MCF 10A (cell line): Measurements from ENCODE around the gene NID1. TPM values are rescaled to one million over a fixed set of nuclear protein-coding genes. Genes with fewer than 3 reads are reported as not detected.

Experiments
- BruUV-seq: library from RNA; stranded (reverse); fragments of 400-500 nt; replicated peaks from 2 replicates; lab custom pipeline; 2021; lab: Mats Ljungman, UMichigan
- CTCF ChIA-PET: fragments of 300-600 bp; sonication (Branson Sonifier 250); formaldehyde crosslinking; extraction: SDS; loops from one replicate; lab custom pipeline; 2021; ENCODE audit warnings: antibody characterized with exemption, inconsistent platforms; lab: Yijun Ruan, JAX
- POLR2A ChIA-PET: fragments of 300-600, 350-650 bp; sonication (Branson Sonifier 250); formaldehyde crosslinking; extraction: SDS; loops from one replicate; lab custom pipeline; 2020; ENCODE audit warnings: antibody characterized with exemption, inconsistent platforms; lab: Yijun Ruan, JAX
- DNase-seq: peaks from one replicate; pipeline ENCODE4 v3.0.0-alpha.2; 2018; ENCODE audit not compliant: unreplicated experiment
- H3K27ac Mint-ChIP-seq: one replicate; pipeline ENCODE4 v1.8.0; 2022; ENCODE audit warnings: mild to moderate bottlenecking, low read depth, mixed read lengths; ENCODE audit not compliant: unreplicated experiment
- H3K27me3 Mint-ChIP-seq: one replicate; pipeline ENCODE4 v1.8.0; 2022; ENCODE audit warnings: mixed read lengths; ENCODE audit not compliant: insufficient read depth, unreplicated experiment
- H3K36me3 Mint-ChIP-seq: one replicate; pipeline ENCODE4 v1.8.0; 2022; ENCODE audit warnings: mild to moderate bottlenecking, moderate library complexity, mixed read lengths; ENCODE audit not compliant: insufficient read depth, unreplicated experiment
- H3K4me1 Mint-ChIP-seq: one replicate; pipeline ENCODE4 v1.8.0; 2022; ENCODE audit warnings: mixed read lengths; ENCODE audit not compliant: insufficient read depth, unreplicated experiment
- H3K4me3 Mint-ChIP-seq: one replicate; pipeline ENCODE4 v1.8.0; 2022; ENCODE audit warnings: mild to moderate bottlenecking, moderate library complexity, mixed read lengths; ENCODE audit not compliant: unreplicated experiment
- H3K9me3 Mint-ChIP-seq: one replicate; pipeline ENCODE4 v1.8.0; 2022; ENCODE audit warnings: mixed read lengths; ENCODE audit not compliant: unreplicated experiment
- intact Hi-C: fragments of 100-400 bp; cut with micrococcal nuclease; formaldehyde crosslinking; loops from 2 replicates; pipeline ENCODE4 v1.14.1; 2022
- total RNA-seq: library from RNA; stranded (reverse); gene quantifications from 2 replicates; pipeline ENCODE4 v1.2.3, GENCODE V29; 2022
- TF ChIP-seq, protein P1 (sequence below): fragments of 200-600 bp; IDR thresholded peaks from one replicate; pipeline ENCODE4 v1.8.0; 2022; ENCODE audit warnings: antibody characterized with exemption, mild to moderate bottlenecking; ENCODE audit not compliant: unreplicated experiment

NID1 gene
- total RNA-seq, 1 experiment from 2014 or later: 0.16 TPM

DNA sequence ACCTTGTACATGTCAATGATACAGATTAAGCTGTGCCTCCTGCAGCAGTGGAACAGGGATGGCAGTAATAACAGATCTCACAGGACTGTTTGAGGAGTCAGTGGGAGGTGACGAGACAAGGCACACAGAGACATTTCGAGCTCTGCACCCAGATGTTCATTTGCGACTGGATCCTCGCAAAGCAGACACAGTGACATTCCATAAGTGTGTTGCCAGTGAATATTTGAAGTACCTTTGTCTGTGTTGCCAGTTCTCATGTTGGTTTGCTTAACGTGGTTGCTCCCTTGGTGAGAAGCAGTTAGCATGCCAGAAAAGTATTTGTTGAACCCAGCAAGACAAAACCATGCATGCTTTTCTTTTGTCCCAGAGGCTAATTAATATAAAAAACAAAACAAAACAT lies 67.0 kb downstream of the NID1 start:
- no peak overlapping the region for H3K27ac Mint-ChIP-seq
- BruUV-seq: no TSS peak
- intact Hi-C loops: no loop called here
- TF ChIP-seq, protein P1, sequence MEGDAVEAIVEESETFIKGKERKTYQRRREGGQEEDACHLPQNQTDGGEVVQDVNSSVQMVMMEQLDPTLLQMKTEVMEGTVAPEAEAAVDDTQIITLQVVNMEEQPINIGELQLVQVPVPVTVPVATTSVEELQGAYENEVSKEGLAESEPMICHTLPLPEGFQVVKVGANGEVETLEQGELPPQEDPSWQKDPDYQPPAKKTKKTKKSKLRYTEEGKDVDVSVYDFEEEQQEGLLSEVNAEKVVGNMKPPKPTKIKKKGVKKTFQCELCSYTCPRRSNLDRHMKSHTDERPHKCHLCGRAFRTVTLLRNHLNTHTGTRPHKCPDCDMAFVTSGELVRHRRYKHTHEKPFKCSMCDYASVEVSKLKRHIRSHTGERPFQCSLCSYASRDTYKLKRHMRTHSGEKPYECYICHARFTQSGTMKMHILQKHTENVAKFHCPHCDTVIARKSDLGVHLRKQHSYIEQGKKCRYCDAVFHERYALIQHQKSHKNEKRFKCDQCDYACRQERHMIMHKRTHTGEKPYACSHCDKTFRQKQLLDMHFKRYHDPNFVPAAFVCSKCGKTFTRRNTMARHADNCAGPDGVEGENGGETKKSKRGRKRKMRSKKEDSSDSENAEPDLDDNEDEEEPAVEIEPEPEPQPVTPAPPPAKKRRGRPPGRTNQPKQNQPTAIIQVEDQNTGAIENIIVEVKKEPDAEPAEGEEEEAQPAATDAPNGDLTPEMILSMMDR: no peak
- no peak for DNase-seq
- peaks cover 39% of the 10 kb centered on the region for H3K4me1 Mint-ChIP-seq
- ChIA-PET CTCF (interaction anchor here (0.6 to 4.5 kb wide), 4 partner anchors 8 to 26 kb away, joined by 3 to 24 read pairs (median 3); no protein-coding TSS in a partner anchor), POLR2A (interaction anchor here (1.9 kb wide), 2 partner anchors 12 to 78 kb away, joined by 6 to 22 read pairs; no protein-coding TSS in a partner anchor)
- no peak overlapping the region for H3K4me3 Mint-ChIP-seq
- H3K9me3 Mint-ChIP-seq: no peaks in the 10 kb centered on the region
- no peaks in the 10 kb centered on the region for H3K36me3 Mint-ChIP-seq
- H3K27me3 Mint-ChIP-seq: no peaks in the 10 kb centered on the region

DNA sequence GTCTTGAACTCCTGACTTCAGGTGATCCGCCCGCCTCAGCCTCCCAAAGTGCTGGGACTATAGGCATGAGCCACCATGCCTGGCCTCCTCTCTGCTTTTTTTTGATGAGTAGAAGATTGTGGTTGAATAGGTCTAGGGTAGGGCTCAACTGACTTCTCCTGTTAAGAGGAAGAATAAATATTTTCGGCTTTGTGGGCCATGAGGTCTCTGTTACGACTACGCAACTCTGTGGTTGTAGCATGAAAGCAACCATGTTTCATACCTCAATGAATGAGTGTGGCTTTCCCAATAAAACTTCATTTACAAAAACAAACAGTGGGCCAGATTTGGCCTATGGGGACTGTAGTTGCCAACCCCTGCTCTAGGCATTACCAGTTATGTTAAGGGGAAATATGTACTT lies 67.8 kb downstream of the NID1 start:
- Mint-ChIP-seq H3K27me3 (no peaks in the 10 kb centered on the region), H3K9me3 (no peaks in the 10 kb centered on the region), H3K36me3 (no peaks in the 10 kb centered on the region), H3K4me1 (peaks cover 38% of the 10 kb centered on the region), H3K27ac (no peak overlapping the region), H3K4me3 (no peak overlapping the region)
- DNase-seq: no peak
- ChIA-PET CTCF (interaction anchor here (1.2 to 2.3 kb wide), 2 partner anchors 9 to 26 kb away, joined by 3 to 14 read pairs; no protein-coding TSS in a partner anchor), POLR2A (interaction anchor here (1.1 kb wide), 2 partner anchors 9 to 19 kb away, joined by 3 to 4 read pairs; no protein-coding TSS in a partner anchor)
- intact Hi-C loops: no loop called here
- TF ChIP-seq, protein P1: no peak
- BruUV-seq: no TSS peak

GRCh38 chr1:235996048-235996785 lies 68.7 kb downstream of the NID1 start:
- ChIA-PET CTCF (interaction anchor here (0.7 to 2.3 kb wide), 4 partner anchors 10 to 204 kb away, joined by 3 to 14 read pairs (median 4); no protein-coding TSS in a partner anchor), POLR2A (interaction anchor here (1.0 to 2.1 kb wide), 5 partner anchors 10 to 491 kb away, joined by 3 to 7 read pairs (median 4); partner anchors contain the start of gene B3GALNT2)
- DNase-seq: peak; percentile 49
- Mint-ChIP-seq H3K9me3 (no peaks in the 10 kb centered on the region), H3K27me3 (no peaks in the 10 kb centered on the region), H3K4me1 (peaks cover 29% of the 10 kb centered on the region), H3K36me3 (no peaks in the 10 kb centered on the region), H3K4me3 (no peak overlapping the region), H3K27ac (no peak overlapping the region)
- TF ChIP-seq, protein P1: no peak
- intact Hi-C loops: no loop called here
- BruUV-seq: no TSS peak

DNA sequence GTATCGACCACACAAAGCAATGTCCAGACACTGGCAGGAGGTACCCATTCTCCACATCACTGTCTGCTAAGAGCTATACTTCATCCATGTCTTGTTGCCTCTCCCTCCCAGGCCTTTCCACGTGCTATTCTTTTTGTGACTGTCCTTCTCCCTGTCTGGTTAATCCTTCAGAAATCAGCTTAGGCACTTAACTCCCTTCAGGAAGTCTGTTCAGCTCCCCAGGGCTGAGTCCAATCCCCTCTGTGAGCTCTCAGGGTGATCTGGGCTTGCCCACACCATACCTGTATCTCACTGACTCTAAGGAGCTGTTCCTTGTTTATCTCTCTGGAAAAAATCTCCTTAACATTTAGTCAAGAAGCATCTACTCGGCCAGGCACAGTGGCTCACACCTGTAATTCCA lies 69.4 kb downstream of the NID1 start:
- H3K36me3 Mint-ChIP-seq: no peaks in the 10 kb centered on the region
- no peaks in the 10 kb centered on the region for H3K27me3 Mint-ChIP-seq
- peaks cover 31% of the 10 kb centered on the region for H3K4me1 Mint-ChIP-seq
- ChIA-PET POLR2A (interaction anchor here (0.7 to 2.1 kb wide), 4 partner anchors 21 to 491 kb away, joined by 3 to 7 read pairs (median 4); partner anchors contain the start of gene B3GALNT2), CTCF (interaction anchor here (0.7 to 2.3 kb wide), 4 partner anchors 11 to 203 kb away, joined by 3 to 14 read pairs (median 4); no protein-coding TSS in a partner anchor)
- intact Hi-C loops: no loop called here
- H3K27ac Mint-ChIP-seq: peak overlapping the region; percentile 3
- no peak overlapping the region for H3K4me3 Mint-ChIP-seq
- H3K9me3 Mint-ChIP-seq: no peaks in the 10 kb centered on the region
- DNase-seq: no peak
- no TSS peak for BruUV-seq
- TF ChIP-seq, protein P1: no peak
